HG03565 (cell line): Measurements from ENCODE around the gene SNCG.
"Not testable (repeated sequence)": the region's sequence is repeated elsewhere in the genome, so short reads cannot be mapped to it uniquely, and the experiment has no call there.

Experiments
- ATAC-seq: cut with Tn5 transposase; IDR thresholded peaks from one replicate; pipeline ENCODE4 v1.9.1; 2021; ENCODE audit warnings: mild to moderate bottlenecking, moderate library complexity; ENCODE audit not compliant: unreplicated experiment

The SNCG gene

GRCh38 chr10:86944471-86944870 is 13.9 kb upstream of the SNCG start:
- ATAC-seq: no peak

- no peak for ATAC-seq
These were observed 13.5 kb upstream of the SNCG start for GRCh38 chr10:86944907-86945306.

GRCh38 chr10:86945361-86946212 is 12.8 kb upstream of the SNCG start:
- ATAC-seq: no peak

- ATAC-seq: no peak
These were observed 11.9 kb upstream of the SNCG start for GRCh38 chr10:86946213-86947155.

GRCh38 chr10:86947806-86948205 is 10.6 kb upstream of the SNCG start:
- not testable (repeated sequence) for ATAC-seq

GRCh38 chr10:86950349-86950748 is 8.1 kb upstream of the SNCG start:
- ATAC-seq: no peak

GRCh38 chr10:86951184-86951761 is 7.1 kb upstream of the SNCG start:
- ATAC-seq: no peak

- ATAC-seq: no peak
These were observed 6.3 kb upstream of the SNCG start for GRCh38 chr10:86952106-86952505.

GRCh38 chr10:86952697-86953096 is 5.7 kb upstream of the SNCG start:
- ATAC-seq: not testable (repeated sequence)

GRCh38 chr10:86953747-86954680 is 4.4 kb upstream of the SNCG start:
- no peak for ATAC-seq

- no peak for ATAC-seq
These were observed 3.5 kb upstream of the SNCG start for GRCh38 chr10:86954681-86955500.

- no peak for ATAC-seq
These were observed 2.8 kb upstream of the SNCG start for GRCh38 chr10:86955501-86956194.

- no peak for ATAC-seq
These were observed 2.1 kb upstream of the SNCG start for GRCh38 chr10:86956195-86956847.

- no peak for ATAC-seq
These were observed 1.5 kb upstream of the SNCG start for GRCh38 chr10:86956848-86957448.

- ATAC-seq: no peak
These were observed 806 bp upstream of the SNCG start, which contains the start of gene MMRN2 for GRCh38 chr10:86957471-86958115. Gene MMRN2, minus strand, starts transcription at chr10:86957615. Its CDS starts 74 bp downstream, at chr10:86957541.

GRCh38 chr10:86958901-86959736 is 720 bp downstream of the SNCG start:
- ATAC-seq: no peak

- ATAC-seq: no peak
These were observed 1.3 kb downstream of the SNCG start for GRCh38 chr10:86959737-86960002.
